BLaER1 treated with 17β-estradiol and CSF1 and Interleukin-3, amounts not matched to agents 10 nM and 100 nM (cell line): Measurements from ENCODE around the gene FAM184B.

Experiments
- H3K27ac ChIP-seq, 11 experiments: shearing (Covaris generic); formaldehyde crosslinking; 2 replicates each; pipeline ENCODE4 v1.8.1; 2022
- H3K27me3 ChIP-seq, 11 experiments: shearing (Covaris generic); formaldehyde crosslinking; 2 replicates each; pipeline ENCODE4 v1.8.1; 2022
- H3K36me3 ChIP-seq, 11 experiments: shearing (Covaris generic); formaldehyde crosslinking; 2 replicates each; pipeline ENCODE4 v1.8.1; 2022
- H3K4me1 ChIP-seq, 10 experiments: shearing (Covaris generic); formaldehyde crosslinking; 2 replicates each; pipeline ENCODE4 v1.8.1; 2022
- H3K4me2 ChIP-seq, 11 experiments: shearing (Covaris generic); formaldehyde crosslinking; 2 replicates each; pipeline ENCODE4 v1.8.1; 2022
- H3K4me3 ChIP-seq, 10 experiments: shearing (Covaris generic); formaldehyde crosslinking; 2 replicates each; pipeline ENCODE4 v1.8.1; 2022
- H3K9ac ChIP-seq, 11 experiments: shearing (Covaris generic); formaldehyde crosslinking; 2 replicates each; pipeline ENCODE4 v1.8.1; 2022
- H3K9me3 ChIP-seq, 11 experiments: shearing (Covaris generic); formaldehyde crosslinking; replicated peaks in 1 of 11; 2 replicates each; pipeline ENCODE4 v1.8.1; 2022
- H4K20me1 ChIP-seq, 11 experiments: shearing (Covaris generic); formaldehyde crosslinking; 2 replicates each; pipeline ENCODE4 v1.8.1; 2022
- Cebpa-rat ChIP-seq, 11 experiments: shearing (Covaris generic); IDR thresholded peaks; 2 replicates each; pipeline ENCODE4 v1.8.1; 2022

The FAM184B gene

GRCh38 chr4:17781300-17782287, at the start of gene FAM184B:
TSS of gene FAM184B (minus strand) at chr4:17781621. CDS start at chr4:17781299, 322 bp downstream.
- Histone ChIP-seq H3K27me3 (no peaks in the 10 kb centered on the region), H3K9me3 (peaks cover 15 to 19% (median 17%) of the 10 kb centered on the region in 11 experiments), H3K4me3 (no peak within 1 kb of the TSS), H3K9ac (no peak within 1 kb of the TSS), H4K20me1 (no peaks in the 10 kb centered on the region), H3K36me3 (no peaks in the 10 kb centered on the region; a peak in 1 of 22 replicates), H3K4me1 (peaks cover 0 to 7% (median 5%) of the 10 kb centered on the region in 10 experiments; a peak in 15 of 20 replicates), H3K27ac (no peak within 1 kb of the TSS), H3K4me2 (no peak within 1 kb of the TSS)
- TF ChIP-seq Cebpa-rat (IDR thresholded peaks at IDR 0.05), result no peak

- H3K27me3 ChIP-seq, result no peaks in the 10 kb centered on the region
- no peak overlapping the region for H3K27ac ChIP-seq
- H3K4me3 ChIP-seq, result no peak overlapping the region
- peaks cover 4 to 100% (median 89%) of the 10 kb centered on the region in 11 experiments; a peak in 20 of 22 replicates for H3K36me3 ChIP-seq
- H3K9me3 ChIP-seq, result no peaks in the 10 kb centered on the region
- H4K20me1 ChIP-seq, result peaks cover 0 to 10% (median 0%) of the 10 kb centered on the region in 11 experiments; a peak in 3 of 22 replicates
- no peak for TF ChIP-seq Cebpa-rat (IDR thresholded peaks at IDR 0.05)
- H3K4me2 ChIP-seq, result no peak overlapping the region
- no peak overlapping the region for H3K9ac ChIP-seq
- peaks cover 0 to 4% (median 0%) of the 10 kb centered on the region in 10 experiments; a peak in 1 of 20 replicates for H3K4me1 ChIP-seq
Measured at GRCh38 chr4:17823871-17824669, 42.6 kb upstream of the FAM184B start.

GRCh38 chr4:17817027-17817426, 35.6 kb upstream of the FAM184B start:
- H3K27me3 ChIP-seq, result no peaks in the 10 kb centered on the region
- H4K20me1 ChIP-seq, result peaks cover 0 to 36% (median 22%) of the 10 kb centered on the region in 11 experiments; a peak in 12 of 22 replicates
- no peak overlapping the region for H3K4me2 ChIP-seq
- H3K4me1 ChIP-seq, result peaks cover 11 to 30% (median 22%) of the 10 kb centered on the region in 10 experiments; a peak in 19 of 20 replicates
- H3K4me3 ChIP-seq, result no peak overlapping the region
- H3K27ac ChIP-seq, result no peak overlapping the region
- no peaks in the 10 kb centered on the region for H3K9me3 ChIP-seq
- H3K36me3 ChIP-seq, result peaks cover 0 to 92% (median 72%) of the 10 kb centered on the region in 11 experiments; a peak in 18 of 22 replicates
- TF ChIP-seq Cebpa-rat (IDR thresholded peaks at IDR 0.05), result no peak
- no peak overlapping the region for H3K9ac ChIP-seq

- Histone ChIP-seq H3K4me1 (peaks cover 12 to 33% (median 23%) of the 10 kb centered on the region in 10 experiments; a peak in 19 of 20 replicates), H3K4me2 (no peak overlapping the region), H3K36me3 (peaks cover 0 to 84% (median 66%) of the 10 kb centered on the region in 11 experiments; a peak in 18 of 22 replicates), H4K20me1 (peaks cover 0 to 40% (median 22%) of the 10 kb centered on the region in 11 experiments; a peak in 12 of 22 replicates), H3K9me3 (no peaks in the 10 kb centered on the region), H3K27me3 (no peaks in the 10 kb centered on the region), H3K9ac (no peak overlapping the region), H3K27ac (no peak overlapping the region), H3K4me3 (no peak overlapping the region)
- TF ChIP-seq Cebpa-rat (IDR thresholded peaks at IDR 0.05), result no peak
Measured at GRCh38 chr4:17816142-17816541, 34.7 kb upstream of the FAM184B start.

GRCh38 chr4:17814140-17814539, 32.7 kb upstream of the FAM184B start:
- Histone ChIP-seq H3K9ac (peak overlapping the region in 3 of 11 experiments; percentile 2 to 21 (median 4); a peak in 3 of 22 replicates), H3K27ac (peak overlapping the region in 6 of 11 experiments; percentile 3 to 52 (median 32); a peak in 7 of 22 replicates), H4K20me1 (peaks cover 6 to 52% (median 32%) of the 10 kb centered on the region in 11 experiments; a peak in 20 of 22 replicates), H3K9me3 (no peaks in the 10 kb centered on the region), H3K27me3 (no peaks in the 10 kb centered on the region), H3K4me3 (no peak overlapping the region), H3K4me1 (peaks cover 12 to 39% (median 23%) of the 10 kb centered on the region in 10 experiments; a peak in 19 of 20 replicates), H3K4me2 (peak overlapping the region in 10 of 11 experiments; percentile 3 to 80 (median 40); a peak in 14 of 22 replicates), H3K36me3 (peaks cover 0 to 64% (median 48%) of the 10 kb centered on the region in 11 experiments; a peak in 18 of 22 replicates)
- TF ChIP-seq Cebpa-rat (IDR thresholded peaks at IDR 0.05), result no peak

GRCh38 chr4:17812801-17813200, 31.4 kb upstream of the FAM184B start:
- peaks cover 0 to 55% (median 41%) of the 10 kb centered on the region in 11 experiments; a peak in 18 of 22 replicates for H3K36me3 ChIP-seq
- H3K4me2 ChIP-seq, result peak overlapping the region; percentile 60 to 87 (median 82); a peak in 21 of 22 replicates
- no peaks in the 10 kb centered on the region for H3K9me3 ChIP-seq
- peaks cover 16 to 66% (median 44%) of the 10 kb centered on the region in 11 experiments; a peak in 21 of 22 replicates for H4K20me1 ChIP-seq
- TF ChIP-seq Cebpa-rat (IDR thresholded peaks at IDR 0.05), result no peak
- H3K9ac ChIP-seq, result peak overlapping the region; percentile 7 to 99 (median 95); a peak in 20 of 22 replicates
- peak overlapping the region in 7 of 11 experiments; percentile 55 to 98 (median 94); a peak in 9 of 22 replicates for H3K27ac ChIP-seq
- H3K4me3 ChIP-seq, result peak overlapping the region; percentile 75 to 96 (median 85); a peak in 17 of 20 replicates
- no peaks in the 10 kb centered on the region for H3K27me3 ChIP-seq
- H3K4me1 ChIP-seq, result peaks cover 18 to 50% (median 28%) of the 10 kb centered on the region in 10 experiments

GRCh38 chr4:17812125-17812524, 30.7 kb upstream of the FAM184B start:
- Histone ChIP-seq H3K4me2 (peak overlapping the region; percentile 60 to 87 (median 82)), H3K9me3 (no peaks in the 10 kb centered on the region), H3K4me1 (peaks cover 24 to 57% (median 35%) of the 10 kb centered on the region in 10 experiments), H3K36me3 (peaks cover 0 to 55% (median 41%) of the 10 kb centered on the region in 11 experiments; a peak in 18 of 22 replicates), H3K27ac (peak overlapping the region in 10 of 11 experiments; percentile 55 to 98 (median 94); a peak in 18 of 22 replicates), H3K9ac (peak overlapping the region; percentile 72 to 99 (median 95); a peak in 21 of 22 replicates), H3K27me3 (no peaks in the 10 kb centered on the region), H4K20me1 (peaks cover 23 to 69% (median 50%) of the 10 kb centered on the region in 11 experiments; a peak in 21 of 22 replicates), H3K4me3 (peak overlapping the region; percentile 75 to 96 (median 85))
- no peak for TF ChIP-seq Cebpa-rat (IDR thresholded peaks at IDR 0.05)
